ENCODE results near the gene SIDT2.

Gene SIDT2

GRCh38 chr11:117222991-117223740 lies 44.6 kb downstream of the SIDT2 start:
- no peak for DNase-seq (ENCODE audit: low read depth)

- no peak for DNase-seq (ENCODE audit: low read depth)
Observed at GRCh38 chr11:117223741-117224689, 45.5 kb downstream of the SIDT2 start.

GRCh38 chr11:117225553-117226170 lies 47.1 kb downstream of the SIDT2 start:
- no peak for DNase-seq (ENCODE audit: low read depth)

GRCh38 chr11:117226388-117227385 lies 48.1 kb downstream of the SIDT2 start:
- DNase-seq (ENCODE audit: low read depth), result no peak

DNA sequence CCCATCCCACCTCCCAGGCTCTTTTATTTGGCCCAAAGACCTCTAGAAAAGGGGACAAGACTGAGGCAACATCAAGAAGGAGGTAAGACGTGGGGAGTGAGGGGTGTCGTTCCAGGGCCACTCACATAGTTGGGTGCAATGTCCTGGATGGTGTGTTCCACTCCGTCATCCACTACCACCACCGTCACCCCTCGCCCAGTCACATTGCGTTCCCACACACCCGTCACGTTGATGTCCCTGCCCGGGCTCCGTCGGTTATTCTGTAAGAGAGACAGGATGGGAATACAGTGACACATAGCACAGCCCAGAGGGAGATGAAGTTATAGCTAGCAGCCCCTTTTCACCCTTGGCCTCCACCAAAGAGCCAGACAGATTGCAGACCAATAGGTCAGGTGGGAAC lies 49.5 kb downstream of the SIDT2 start:
- no peak for DNase-seq (ENCODE audit: low read depth)

DNA sequence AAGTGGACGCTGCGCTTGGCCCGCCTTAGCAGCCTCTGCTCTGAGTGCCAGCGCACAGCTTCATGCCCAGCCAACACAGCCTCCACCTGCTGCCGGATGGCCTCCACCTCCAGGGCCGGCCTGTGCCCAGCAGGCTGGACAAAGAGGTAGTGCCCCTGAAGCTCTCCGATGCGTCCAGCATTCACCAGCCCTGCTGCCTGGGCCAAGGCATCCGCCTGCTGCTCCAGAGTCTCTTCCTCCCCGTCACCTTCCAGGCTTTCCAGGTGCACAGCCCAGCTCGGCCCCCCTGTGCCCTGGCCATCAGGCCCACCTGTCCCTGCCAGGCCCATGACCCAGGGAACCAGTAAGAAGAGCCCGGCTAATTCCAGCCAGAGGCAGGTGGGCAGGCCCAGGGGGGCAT lies 50.9 kb downstream of the SIDT2 start:
- no peak for DNase-seq (ENCODE audit: low read depth)

- DNase-seq (ENCODE audit: low read depth), result no peak
Observed at GRCh38 chr11:117229931-117230285, 51.4 kb downstream of the SIDT2 start.

GRCh38 chr11:117230286-117230961 lies 51.9 kb downstream of the SIDT2 start:
- DNase-seq (ENCODE audit: low read depth), result peak; percentile 55

DNA sequence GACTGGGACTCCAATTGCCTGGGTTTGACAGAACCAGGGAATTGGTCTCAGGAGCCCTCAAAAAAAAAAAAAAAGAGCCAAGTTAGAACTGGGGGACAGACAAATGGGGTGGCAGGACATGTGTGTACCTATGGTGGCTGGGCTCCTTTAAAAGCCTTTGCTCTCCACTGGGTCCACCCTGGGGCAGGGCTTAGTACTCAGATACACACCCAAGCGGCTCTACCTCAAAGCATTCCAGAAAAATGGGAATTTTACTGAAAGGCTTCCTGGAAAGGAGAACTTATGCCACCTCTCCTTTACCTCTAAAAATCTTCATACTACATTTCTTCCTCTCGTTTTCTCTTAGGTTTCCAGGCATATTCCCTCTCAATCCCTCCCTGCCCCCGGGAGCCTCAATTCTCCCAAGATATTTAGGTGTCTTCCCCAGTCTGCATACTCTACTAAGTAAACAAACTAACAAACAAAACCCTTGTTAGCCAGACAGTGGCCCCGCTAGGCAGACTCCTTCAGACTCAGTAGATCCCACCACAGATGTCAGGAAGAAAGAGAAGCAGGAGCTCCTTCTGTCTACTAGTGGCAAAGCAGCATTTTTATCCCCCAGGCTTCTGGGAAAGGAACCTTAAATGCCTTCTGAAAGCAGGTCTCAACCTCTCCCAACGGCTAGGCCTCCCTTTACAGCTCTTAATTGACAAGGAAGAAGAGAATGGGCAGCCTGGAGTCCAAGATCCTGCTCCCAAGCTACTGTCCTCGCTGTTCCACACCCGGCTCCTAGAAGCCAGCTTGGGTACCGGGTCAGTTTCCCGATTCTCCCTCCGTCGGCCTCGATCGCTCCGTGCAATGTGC lies 52.7 kb downstream of the SIDT2 start:
- DNase-seq (ENCODE audit: low read depth), result no peak

- no peak for DNase-seq (ENCODE audit: low read depth)
Observed at GRCh38 chr11:117231842-117232091, 53.2 kb downstream of the SIDT2 start, which contains the start of gene PCSK7. Gene PCSK7 (minus strand): TSS chr11:117232073. CDS start chr11:117229844, 2,229 bp downstream.

DNA sequence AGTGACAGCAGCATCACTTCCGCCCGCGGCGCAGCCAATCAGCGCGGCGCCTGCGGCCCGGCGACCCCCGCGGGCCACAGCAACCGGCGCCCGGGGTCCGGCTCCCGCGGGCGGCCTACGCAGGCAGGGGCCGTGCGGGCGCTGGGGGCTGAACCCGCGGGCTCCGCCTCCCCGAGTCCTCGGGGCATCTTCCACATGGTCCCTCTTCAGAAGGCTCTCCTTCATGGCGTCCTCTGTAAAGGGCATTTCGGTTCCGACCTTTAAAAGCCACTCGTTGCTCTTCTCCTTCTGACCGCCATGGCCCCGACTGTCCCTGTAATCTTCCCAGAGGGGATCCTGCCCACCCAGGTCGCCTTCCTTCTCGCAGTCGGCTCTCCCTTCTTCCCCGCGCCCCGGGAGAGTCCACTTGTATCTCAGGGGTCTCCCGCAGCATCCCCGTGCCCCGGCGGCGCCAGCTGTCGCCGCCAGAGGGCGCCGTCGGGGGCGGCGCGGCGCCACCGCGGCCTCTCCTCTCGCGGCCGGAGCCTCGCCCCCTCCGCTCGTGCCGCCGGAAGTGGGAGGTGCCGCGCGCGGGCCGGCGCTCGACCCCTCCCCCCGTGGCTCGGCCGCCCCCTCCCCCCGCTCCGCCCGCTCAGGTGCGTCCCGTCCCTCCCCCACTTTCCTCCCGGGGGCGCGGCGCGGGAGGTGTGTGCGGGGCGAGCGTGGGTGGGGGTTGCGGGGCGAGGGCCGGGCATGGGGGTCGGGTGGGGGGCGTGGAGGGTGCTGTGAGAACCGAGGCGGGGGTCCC lies 53.7 kb downstream of the SIDT2 start, which contains the start of gene RNF214:
Gene RNF214 (plus strand): TSS at position 580 of the 787 bp plus-strand sequence. CDS start 1,602 bp downstream, outside the sequence.
- DNase-seq (ENCODE audit: low read depth), result peak; percentile 85

DNA sequence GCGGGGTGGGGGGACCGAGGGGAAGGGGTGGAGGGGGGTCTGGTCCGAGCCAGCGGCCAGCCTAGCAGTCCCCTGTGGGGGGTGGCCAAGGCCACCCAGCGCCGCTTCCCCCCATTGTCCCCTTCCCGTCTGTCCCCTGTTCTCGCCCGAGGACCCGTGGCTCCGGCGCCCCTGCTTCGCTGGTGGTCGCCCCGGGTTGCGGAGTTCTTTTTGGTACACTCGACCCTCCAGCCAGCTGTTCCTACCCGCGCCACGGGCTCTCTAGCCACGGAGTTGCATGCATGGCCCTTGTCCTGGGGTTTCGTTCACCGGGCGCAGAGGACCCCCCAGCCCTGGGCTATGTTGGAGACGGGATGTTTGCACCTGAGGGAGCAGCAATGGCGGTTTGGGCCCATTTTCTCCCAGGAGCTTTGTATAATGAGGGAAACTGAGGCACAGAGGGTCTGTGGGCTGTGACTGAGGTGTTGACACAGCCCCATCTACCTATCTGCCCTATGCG lies 54.4 kb downstream of the SIDT2 start:
- DNase-seq (ENCODE audit: low read depth), result no peak

DNA sequence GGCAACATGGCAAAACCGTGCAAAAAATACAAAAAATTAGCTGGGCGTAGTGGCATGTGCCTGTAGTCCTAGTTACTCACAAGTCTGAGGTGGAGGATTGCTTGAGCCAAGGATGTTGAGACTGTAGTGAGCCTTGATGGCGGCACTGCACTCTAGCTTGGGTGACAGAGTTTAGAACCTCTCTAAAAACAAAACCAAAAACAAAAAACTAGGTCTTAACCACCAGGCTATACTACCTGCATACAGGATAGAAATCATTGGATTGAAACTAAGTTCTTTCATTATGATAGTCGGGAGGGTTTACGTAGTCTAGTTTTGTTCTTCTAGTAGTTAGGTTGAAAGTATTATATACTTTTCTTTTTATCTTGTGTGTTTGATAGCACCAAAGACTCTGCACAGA lies 59.7 kb downstream of the SIDT2 start:
- no peak for DNase-seq (ENCODE audit: low read depth)

DNA sequence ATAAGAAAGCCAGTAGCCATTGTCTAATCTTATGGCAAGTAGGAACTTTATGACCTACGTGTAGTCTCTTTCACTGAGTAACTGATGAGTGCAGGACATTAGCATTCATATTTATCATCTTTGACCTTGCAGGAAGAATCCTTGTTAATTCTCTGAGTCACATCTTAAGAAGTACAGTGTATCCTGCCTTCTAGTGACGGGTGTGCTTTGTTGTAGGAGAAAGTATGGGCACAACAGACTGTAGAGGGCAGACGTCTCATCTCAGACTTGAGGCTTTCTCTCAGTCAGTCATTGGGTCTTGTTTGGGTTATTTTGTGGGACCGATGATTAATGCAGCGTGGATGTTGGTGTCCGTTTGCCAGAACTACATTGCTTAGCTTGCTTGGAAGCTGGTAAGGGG lies 60.8 kb downstream of the SIDT2 start:
- DNase-seq (ENCODE audit: low read depth), result no peak

All from activated T-cell treated with anti-CD3 and anti-CD28 coated beads for 48 hours (primary cell).